IMR-90 (cell line): Measurements from ENCODE around the gene HIRA. TPM values are rescaled to one million over a fixed set of nuclear protein-coding genes. Genes with fewer than 3 reads are reported as not detected.

Experiments used
- ATAC-seq: fragments of 200-7000 bp; cut with Tn5 transposase; 2 replicates; pipeline ENCODE4 v1.9.1; 2020; ENCODE audit warnings: low read depth, mild to moderate bottlenecking, moderate library complexity
- BruUV-seq: library from RNA; stranded (reverse); fragments of 400-500 nt; replicated peaks from 2 replicates; lab custom pipeline; 2021; lab: Mats Ljungman, UMichigan
- CTCF ChIA-PET: fragments of 300-600 bp; formaldehyde crosslinking; extraction: SDS; loops from one replicate; lab custom pipeline; 2021; ENCODE audit warnings: antibody characterized with exemption; lab: Yijun Ruan, JAX
- POLR2A ChIA-PET: fragments of 300-600 bp; sonication (Branson Sonifier 250); formaldehyde crosslinking; loops from one replicate; lab custom pipeline; 2022; ENCODE audit warnings: antibody characterized with exemption; ENCODE audit not compliant: unreplicated experiment; lab: Charles Lee
- DNase-seq: peaks from one replicate; pipeline ENCODE4 v3.0.0; 2013
- H2AFZ ChIP-seq: replicated peaks from 2 replicates; pipeline ENCODE3; 2013; ENCODE audit warnings: low read length, mild to moderate bottlenecking; ENCODE audit not compliant: poor library complexity
- H2AK5ac ChIP-seq: 2 replicates; pipeline ENCODE4 v1.6.1; 2013; ENCODE audit warnings: low read depth, low read length, inconsistent platforms
- H2AK9ac ChIP-seq: replicated peaks from 2 replicates; pipeline ENCODE3; 2013; ENCODE audit warnings: mild to moderate bottlenecking, low read depth, low read length, moderate library complexity; ENCODE audit not compliant: poor library complexity
- H2BK120ac ChIP-seq: 2 replicates; pipeline ENCODE4 v1.6.1; 2013; ENCODE audit warnings: low read depth, low read length, inconsistent platforms
- H2BK15ac ChIP-seq: 3 replicates; pipeline ENCODE4 v1.6.1; 2013; ENCODE audit warnings: low read depth, low read length, inconsistent platforms
- H2BK20ac ChIP-seq: 2 replicates; pipeline ENCODE4 v1.6.1; 2013; ENCODE audit warnings: low read depth, mild to moderate bottlenecking, inconsistent platforms, low read length, moderate library complexity
- H2BK5ac ChIP-seq: 2 replicates; pipeline ENCODE4 v1.6.1; 2013; ENCODE audit warnings: mild to moderate bottlenecking, low read depth, low read length, inconsistent platforms; ENCODE audit not compliant: poor library complexity, severe bottlenecking
- H3K14ac ChIP-seq: replicated peaks from 2 replicates; pipeline ENCODE4 v1.6.1; 2013; ENCODE audit warnings: low read depth, low read length, inconsistent platforms
- H3K18ac ChIP-seq: 2 replicates; pipeline ENCODE4 v1.6.1; 2013; ENCODE audit warnings: low read depth, low read length, control low read depth
- H3K23ac ChIP-seq: 2 replicates; pipeline ENCODE4 v1.6.1; 2013; ENCODE audit warnings: low read depth, low read length, inconsistent platforms
- H3K27ac ChIP-seq: 2 replicates; pipeline ENCODE4 v1.5.1; 2013; ENCODE audit warnings: mild to moderate bottlenecking, control low read depth, low read length; ENCODE audit not compliant: insufficient read depth
- H3K27me3 ChIP-seq: 2 replicates; pipeline ENCODE4 v1.6.1; 2013; ENCODE audit warnings: low read length; ENCODE audit not compliant: control insufficient read depth, insufficient read depth
- H3K36me3 ChIP-seq: 2 replicates; pipeline ENCODE4 v1.6.1; 2013; ENCODE audit warnings: low read length, mixed read lengths; ENCODE audit not compliant: control insufficient read depth, insufficient read depth
- H3K4ac ChIP-seq: 2 replicates; pipeline ENCODE4 v1.6.1; 2013; ENCODE audit warnings: low read depth, low read length, inconsistent platforms
- H3K4me1 ChIP-seq: 2 replicates; pipeline ENCODE4 v1.6.1; 2013; ENCODE audit warnings: low read length, mixed read lengths; ENCODE audit not compliant: control insufficient read depth, insufficient read depth
- H3K4me2 ChIP-seq: 2 replicates; pipeline ENCODE4 v1.6.1; 2013; ENCODE audit warnings: low read depth, mild to moderate bottlenecking, control low read depth, low read length, moderate library complexity
- H3K4me3 ChIP-seq: 2 replicates; pipeline ENCODE4 v1.5.1; 2013; ENCODE audit warnings: low read depth, mild to moderate bottlenecking, control low read depth, low read length, moderate library complexity; ENCODE audit not compliant: insufficient read depth
- H3K56ac ChIP-seq: 2 replicates; pipeline ENCODE4 v1.6.1; 2013; ENCODE audit warnings: low read length, inconsistent platforms; ENCODE audit not compliant: insufficient read depth; ENCODE audit errors: extremely low read depth
- H3K79me1 ChIP-seq, 2 experiments: 2 replicates each; pipeline ENCODE4 v1.6.1; 2013; ENCODE audit warnings: low read length in 2 of 2, inconsistent platforms in 1 of 2, low read depth in 1 of 2
- H3K9ac ChIP-seq: 2 replicates; pipeline ENCODE4 v1.6.1; 2013; ENCODE audit warnings: low read depth, low read length, control low read depth
- H3K9me1 ChIP-seq: 2 replicates; pipeline ENCODE4 v1.6.1; 2013; ENCODE audit warnings: low read length, inconsistent platforms; ENCODE audit not compliant: insufficient read depth
- H3K9me3 ChIP-seq: 2 replicates; pipeline ENCODE4 v1.6.1; 2013; ENCODE audit warnings: low read length; ENCODE audit not compliant: control insufficient read depth, insufficient read depth
- H4K20me1 ChIP-seq: 2 replicates; pipeline ENCODE4 v1.6.1; 2013; ENCODE audit warnings: low read length, inconsistent platforms; ENCODE audit not compliant: insufficient read depth
- H4K5ac ChIP-seq: 2 replicates; pipeline ENCODE4 v1.6.1; 2013; ENCODE audit warnings: mild to moderate bottlenecking, low read depth, low read length, control low read depth
- H4K8ac ChIP-seq, 2 experiments: 2 replicates each; pipeline ENCODE4 v1.6.1; 2013; ENCODE audit warnings: low read depth in 2 of 2, low read length in 2 of 2, control low read depth in 1 of 2, inconsistent platforms in 1 of 2
- H4K91ac ChIP-seq: 2 replicates; pipeline ENCODE4 v1.6.1; 2013; ENCODE audit warnings: low read depth, low read length, inconsistent platforms; ENCODE audit not compliant: insufficient read depth
- CTCF ChIP-seq: conservative IDR thresholded peaks from 2 replicates; pipeline ENCODE4 v1.5.1; 2012; ENCODE audit warnings: mild to moderate bottlenecking, low read depth, low read length, improper control_type of control experiment
- FOS ChIP-seq: fragments of 150-350 bp; IDR thresholded peaks from 2 replicates; pipeline ENCODE4 v1.6.1; 2016; ENCODE audit warnings: low read depth, low read length
- MAFK ChIP-seq: IDR thresholded peaks from 2 replicates; pipeline ENCODE4 v1.6.1; 2012; ENCODE audit warnings: low read depth, low read length, improper control_type of control experiment
- NFE2L2 ChIP-seq: fragments of 150-350 bp; IDR thresholded peaks from 2 replicates; pipeline ENCODE4 v1.6.1; 2016; ENCODE audit warnings: low read depth, mild to moderate bottlenecking, low read length
- RFX5 ChIP-seq: IDR thresholded peaks from 2 replicates; pipeline ENCODE4 v1.8.0; 2012; ENCODE audit warnings: low read depth, mild to moderate bottlenecking, low read length, moderate library complexity
- WGBS, 2 experiments: methylation state at CpG; one replicate each; pipeline versions ENCODE4 v1.1.5 to v1.1.7; 2013; ENCODE audit warnings: missing lambda C conversion rate in 2 of 2; ENCODE audit not compliant: insufficient read length in 1 of 2; ENCODE audit errors: extremely low coverage in 2 of 2; 5-methylcytosine and 5-hydroxymethylcytosine counted together
- dilution Hi-C: fragments of 300-500 bp; cut with HindIII; formaldehyde crosslinking; loops from one replicate; pipeline ENCODE4 v1.14.3; 2018; ENCODE audit warnings: low sequenced_read_pairs; ENCODE audit not compliant: unreplicated experiment
- in situ Hi-C: fragments of 300-500 bp; cut with MboI; formaldehyde crosslinking; loops from 3 replicates; pipeline ENCODE4 v1.14.3; 2019; ENCODE audit warnings: low sequenced_read_pairs, inconsistent platforms, mixed read lengths
- intact Hi-C: fragments of 100-400 bp; cut with micrococcal nuclease; formaldehyde crosslinking; loops from 2 replicates; pipeline ENCODE4 v1.10.0; 2022
- polyA plus RNA-seq, 3 experiments: library from polyadenylated mRNA; depleted of rRNA; stranded (reverse); fragments of >200 nt; gene quantifications; 2 replicates each; pipeline ENCODE4 v1.2.3, GENCODE V29; 2012; ENCODE audit warnings: low replicate concordance in 1 of 3
- total RNA-seq: library from RNA; depleted of rRNA; stranded (reverse); fragments of >200 nt; gene quantifications from 2 replicates; pipeline ENCODE4 v1.2.3, GENCODE V29; 2012

The HIRA gene
- total and polyA plus RNA-seq, 2 of the 4 experiments (the other 2 are of a cell fraction): 14.5 to 24.2 TPM

GRCh38 chr22:19358703-19359553 is 72.6 kb downstream of the HIRA start:
- peaks cover 10% of the 10 kb centered on the region for H3K4me1 ChIP-seq
- peaks cover 0 to 5% of the 10 kb centered on the region in 2 experiments; a peak in 1 of 4 replicates for H3K79me1 ChIP-seq
- no peak overlapping the region for H2AK9ac ChIP-seq
- H3K27me3 ChIP-seq: no peaks in the 10 kb centered on the region
- H4K20me1 ChIP-seq: peaks cover 8% of the 10 kb centered on the region
- no peak overlapping the region for H3K56ac ChIP-seq
- no peak overlapping the region for H3K4me2 ChIP-seq
- ChIA-PET CTCF (no interaction called here), POLR2A (interaction anchor here (0.5 kb wide), 1 partner anchor 56 kb away, joined by 4 read pairs; no protein-coding TSS in a partner anchor)
- no peak overlapping the region for H2AFZ ChIP-seq
- H4K5ac ChIP-seq: no peak overlapping the region
- in situ Hi-C loops: loop anchor here (10.0 to 25.0 kb wide), 2 partner anchors 174 to 397 kb away; no protein-coding TSS in a partner anchor
- TF ChIP-seq CTCF: no peak
- TF ChIP-seq FOS: no peak
- no peak for TF ChIP-seq RFX5
- TF ChIP-seq NFE2L2: no peak
- no peak for TF ChIP-seq MAFK
- no peaks in the 10 kb centered on the region for H3K9me3 ChIP-seq
- H2AK5ac ChIP-seq: no peak overlapping the region
- dilution Hi-C loops: no loop called here
- no peak overlapping the region for H4K91ac ChIP-seq
- no peak overlapping the region for H3K14ac ChIP-seq
- no peak overlapping the region for H4K8ac ChIP-seq
- no peak overlapping the region for H3K4me3 ChIP-seq
- no TSS peak for BruUV-seq
- ATAC-seq: no peak
- H2BK20ac ChIP-seq: no peak overlapping the region
- H3K27ac ChIP-seq: no peak overlapping the region
- no peak overlapping the region for H3K23ac ChIP-seq
- H3K36me3 ChIP-seq: peaks cover 55% of the 10 kb centered on the region
- H3K4ac ChIP-seq: no peak overlapping the region; the same call in 1 of the 2 replicates
- DNase-seq: no peak
- no peak overlapping the region for H3K9ac ChIP-seq
- no peak overlapping the region for H3K18ac ChIP-seq
- WGBS, 2 experiments: 100% methylated on average over 4 of the region's 13 CpGs; no CpG with 5 or more reads in 1 of the 2 experiments
- no peak overlapping the region for H2BK15ac ChIP-seq
- no peak overlapping the region for H2BK5ac ChIP-seq
- intact Hi-C loops: no loop called here
- peaks cover 21% of the 10 kb centered on the region; the same call in 1 of the 2 replicates for H3K9me1 ChIP-seq
- no peak overlapping the region for H2BK120ac ChIP-seq
